Activated gamma-delta T cell treated with Interleukin-2 at 50 U/mL for 16 hours (primary cell): ENCODE results near the gene B3GLCT.
"Not testable (repeated sequence)": the region's sequence is repeated elsewhere in the genome, so short reads cannot be mapped to it uniquely, and the experiment has no call there.

Experiments used
- DNase-seq: peaks from one replicate; pipeline ENCODE4 v3.0.0-alpha.2; 2020

The B3GLCT gene

DNA sequence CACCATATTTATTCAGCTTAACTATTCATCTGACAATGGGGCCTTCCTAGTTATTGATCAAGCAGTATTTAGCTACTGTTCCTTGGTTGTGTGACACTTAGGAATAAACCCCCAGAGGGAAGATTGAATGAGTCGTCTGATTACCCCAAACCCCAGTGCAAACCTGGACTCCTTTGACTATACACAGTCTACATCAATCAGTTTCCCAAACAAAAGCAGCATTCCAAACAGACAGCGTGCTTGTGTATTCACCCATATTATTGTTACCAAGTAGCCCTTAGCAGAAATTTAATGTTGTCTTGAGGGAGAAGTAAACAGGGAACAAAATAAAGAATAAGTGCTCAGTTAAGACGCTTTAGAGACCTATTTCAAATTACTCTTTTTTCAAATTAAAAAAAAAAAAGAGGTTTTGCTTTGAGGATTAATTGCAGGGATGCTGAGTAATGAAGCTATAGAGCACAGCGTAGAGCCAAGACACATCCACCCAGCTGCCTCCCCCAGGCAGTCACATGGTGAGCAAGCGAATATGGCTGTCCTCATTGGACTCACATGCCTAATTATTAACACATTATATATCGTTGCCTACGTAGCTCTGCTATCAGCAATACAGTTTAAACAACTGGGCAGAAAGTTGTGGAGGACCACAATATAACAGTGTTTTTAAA, 14.7 kb upstream of the B3GLCT start:
- no peak for DNase-seq

DNA sequence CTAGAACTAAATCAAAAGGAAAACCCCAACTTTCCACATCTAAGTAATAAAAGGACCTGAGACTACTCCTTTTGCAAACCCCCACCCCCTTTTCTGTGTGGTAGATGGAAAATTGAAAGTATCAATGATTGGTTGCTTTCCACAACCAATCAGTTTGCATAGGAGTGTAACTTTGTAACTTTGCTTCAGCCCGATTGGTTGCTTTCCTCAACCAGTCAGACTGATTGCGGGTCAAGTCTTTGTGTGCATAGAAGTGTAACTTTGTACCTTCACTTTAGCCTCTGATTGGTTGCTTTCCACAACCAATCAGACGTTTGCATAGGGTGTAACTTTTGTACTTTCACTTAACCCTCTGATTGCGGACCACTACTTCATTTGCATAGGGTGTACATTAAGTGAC, 8.0 kb upstream of the B3GLCT start:
- no peak for DNase-seq

DNA sequence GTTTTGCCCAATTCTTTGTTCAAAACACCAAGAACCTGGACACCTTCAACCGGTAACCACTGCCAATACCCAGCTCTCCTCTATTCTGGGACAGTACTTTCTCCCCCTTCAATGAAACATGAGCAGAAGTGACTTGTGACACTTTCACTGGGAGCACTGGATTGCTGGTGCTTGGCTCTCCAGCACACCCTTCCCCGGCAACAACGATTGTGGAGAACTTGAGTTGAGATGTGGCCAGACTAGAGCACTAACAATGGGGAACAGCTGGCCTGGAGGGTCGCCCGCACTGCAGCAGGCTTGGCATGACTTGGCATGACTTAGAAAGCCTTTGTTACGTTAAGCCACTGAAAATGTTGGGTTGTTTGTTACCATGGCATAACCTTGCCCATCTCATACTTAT, 7.5 kb upstream of the B3GLCT start:
- DNase-seq: no peak

DNA sequence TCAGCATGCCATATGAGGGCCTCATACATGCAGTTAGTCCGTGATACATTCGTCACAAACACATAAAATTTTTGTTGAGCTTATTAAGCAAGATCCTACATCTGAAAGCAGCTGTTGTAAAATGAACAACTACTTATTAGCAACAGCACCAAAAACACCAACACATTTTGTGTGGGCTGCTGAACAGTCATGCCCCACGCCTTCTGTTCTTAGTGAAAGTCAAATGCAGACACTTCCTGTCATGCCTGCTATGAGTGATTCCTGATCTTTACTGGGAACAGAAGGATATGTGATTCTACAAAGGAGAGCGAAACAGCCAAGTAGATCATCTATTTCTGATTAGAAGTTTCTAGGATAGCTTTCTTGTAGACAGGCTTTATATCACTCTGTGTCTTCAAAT, 4.2 kb upstream of the B3GLCT start:
- no peak for DNase-seq

DNA sequence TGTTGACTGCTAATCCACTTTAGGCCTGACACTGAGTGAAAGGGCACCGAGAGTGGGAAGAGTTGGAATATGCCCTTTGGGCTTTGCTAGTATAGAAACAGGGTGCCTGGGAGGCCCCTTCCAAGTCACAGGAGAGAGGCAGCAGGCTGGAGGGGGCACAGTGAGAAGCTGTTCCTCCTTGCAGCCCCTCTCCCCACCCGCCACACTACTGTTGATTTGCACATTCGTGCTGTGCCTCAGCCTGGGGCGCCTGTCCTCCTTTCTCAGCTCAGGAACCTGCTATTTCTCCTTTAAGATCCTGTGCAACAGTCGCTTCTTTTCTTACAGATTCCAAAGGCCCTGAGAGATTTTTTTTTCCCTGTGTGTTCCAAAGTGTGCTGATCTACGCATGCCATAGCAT, 2.8 kb upstream of the B3GLCT start:
- no peak for DNase-seq

DNA sequence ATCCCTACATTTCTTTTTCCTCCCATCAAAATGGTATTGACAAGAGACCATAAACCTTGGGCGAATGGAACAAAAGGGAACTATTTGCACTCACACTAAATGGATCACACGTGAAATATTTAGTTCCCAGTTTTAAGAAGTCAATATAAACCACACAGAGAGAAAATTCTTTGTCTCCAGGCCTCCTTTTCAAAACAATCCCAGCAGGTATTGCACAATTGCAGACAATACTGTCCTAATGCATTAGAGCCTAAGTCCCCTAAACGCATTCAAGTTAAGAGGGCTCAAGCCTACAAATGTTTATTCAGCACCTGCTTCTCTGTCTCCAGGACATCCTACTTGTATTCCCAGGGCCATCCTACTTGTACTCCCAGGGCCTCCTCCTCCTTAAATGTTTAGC, 1.3 kb upstream of the B3GLCT start:
- DNase-seq: no peak

DNA sequence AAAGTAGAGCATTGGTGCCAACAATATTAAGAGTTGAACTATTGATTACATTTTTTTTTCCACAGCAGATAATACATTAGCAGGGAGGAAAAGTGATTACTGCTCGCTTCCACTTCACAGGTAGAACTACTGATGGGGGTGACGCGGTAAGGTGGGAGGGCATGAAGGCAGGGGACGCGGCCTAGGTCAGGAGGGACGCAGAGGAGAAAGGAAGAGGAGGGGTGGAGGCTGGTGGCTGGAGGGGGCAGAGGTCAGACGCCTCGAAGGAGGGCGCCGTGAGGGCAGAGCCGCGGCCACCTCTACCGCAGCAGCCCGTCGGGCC, 287 bp upstream of the B3GLCT start:
- DNase-seq: no peak

DNA sequence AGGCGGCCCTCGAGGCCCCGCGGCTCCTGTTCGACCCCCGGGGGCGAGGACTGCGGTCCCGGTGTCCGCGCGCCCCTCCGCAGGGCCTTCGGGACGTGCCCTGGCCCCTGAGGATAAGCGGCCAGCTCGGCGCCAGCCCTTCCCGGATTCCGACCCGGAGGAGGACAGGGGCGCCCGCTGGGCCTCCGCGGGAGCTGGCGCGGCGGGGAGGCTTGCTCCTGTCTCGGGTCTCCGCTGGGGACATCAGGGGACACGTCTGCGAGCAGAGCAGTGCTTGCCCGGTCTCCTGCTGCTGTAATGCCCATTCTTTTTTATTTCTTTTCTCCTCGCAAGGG, 829 bp downstream of the B3GLCT start:
- peak; percentile 39 for DNase-seq

DNA sequence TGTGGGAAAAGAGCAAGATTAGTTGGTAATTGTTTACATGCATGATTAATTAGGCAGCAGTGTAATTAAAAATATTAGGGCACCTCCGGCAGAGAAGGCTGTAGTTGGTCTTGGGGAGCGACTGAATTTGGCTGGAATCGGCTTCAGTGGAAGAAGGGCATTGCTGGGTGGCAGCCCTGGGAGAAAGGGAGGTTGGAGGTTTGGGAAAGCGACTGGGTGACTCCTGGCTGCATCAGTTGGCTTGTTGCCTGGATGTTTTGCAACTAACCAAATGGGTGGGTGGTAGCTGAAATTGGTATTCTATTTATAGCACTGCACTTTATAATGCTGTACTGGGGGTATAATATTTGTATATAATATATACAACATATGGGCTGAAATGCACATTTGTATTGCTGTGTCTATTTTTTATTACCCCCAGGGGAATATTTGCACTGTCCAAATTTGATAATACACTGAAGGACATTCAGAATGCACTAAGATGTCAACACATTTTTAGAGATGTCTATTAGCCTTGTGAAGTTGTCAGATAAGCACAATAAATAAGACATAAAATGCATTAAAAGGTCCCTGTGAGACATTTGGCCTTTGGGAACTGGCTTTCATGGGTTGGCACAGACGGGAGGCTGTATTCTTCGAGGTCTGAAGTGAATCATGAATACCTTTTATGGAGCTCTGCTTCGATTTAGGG, 1.7 kb downstream of the B3GLCT start:
- DNase-seq: no peak

DNA sequence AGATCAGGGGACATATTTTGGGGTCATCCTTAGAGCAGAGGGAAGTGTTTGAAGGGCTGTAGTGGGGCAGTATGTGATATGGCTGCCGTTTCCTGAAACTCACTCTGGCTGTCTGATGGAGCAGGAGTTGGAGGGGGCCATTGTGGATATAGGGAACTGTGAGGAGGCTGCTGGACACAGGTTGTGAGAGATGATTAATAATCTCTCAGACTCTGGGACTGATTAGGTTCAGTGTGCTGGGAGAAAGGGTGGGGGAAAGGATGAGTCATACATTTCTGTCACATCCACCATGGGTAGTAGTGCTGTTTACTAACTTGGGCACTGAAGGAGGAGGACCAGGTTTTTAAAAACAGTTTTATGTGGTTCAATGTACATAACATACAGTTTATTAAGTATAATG, 4.8 kb downstream of the B3GLCT start:
- no peak for DNase-seq

DNA sequence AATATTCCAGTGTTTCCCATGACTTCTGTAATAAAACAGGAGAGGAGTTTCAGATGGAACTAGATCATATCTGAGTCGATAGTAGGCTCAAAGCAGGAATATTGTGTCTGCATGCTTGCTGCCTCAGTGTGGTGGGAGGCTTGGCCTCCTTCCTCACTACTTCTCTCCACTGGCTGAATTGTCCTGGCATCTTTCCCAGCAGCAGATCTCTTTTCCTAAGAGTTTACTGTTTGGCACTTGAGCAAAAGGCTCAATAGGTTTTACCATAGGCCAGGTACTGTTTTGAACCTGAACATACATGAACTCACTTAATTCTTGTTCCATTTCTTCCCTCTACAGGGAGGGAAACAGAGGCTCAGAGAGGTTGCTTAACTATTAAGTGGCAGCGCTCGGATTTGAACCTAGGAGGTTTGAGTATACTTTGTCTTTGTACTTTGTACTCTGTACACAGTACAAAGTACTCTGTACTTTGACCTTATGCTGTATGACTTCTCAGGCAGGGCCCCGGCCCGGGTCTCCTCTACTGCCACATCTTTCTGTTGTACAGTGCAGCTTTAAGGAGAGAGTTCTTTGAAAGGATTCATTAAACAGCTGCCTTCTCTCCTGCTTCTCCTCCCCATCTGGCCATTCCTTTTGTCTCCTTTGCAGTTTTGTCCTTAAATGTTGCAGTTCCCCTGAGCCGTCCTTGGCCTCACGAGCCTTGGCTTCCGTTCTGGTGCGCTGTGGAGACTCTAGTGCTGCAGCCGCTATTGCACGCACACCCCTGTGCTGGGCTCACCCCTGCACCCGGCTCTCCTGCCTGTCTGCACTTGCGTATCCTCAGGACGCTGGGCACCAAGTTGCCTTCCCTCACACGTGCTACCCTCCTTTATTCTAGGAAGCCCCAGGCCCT, 8.1 kb downstream of the B3GLCT start:
- no peak for DNase-seq

DNA sequence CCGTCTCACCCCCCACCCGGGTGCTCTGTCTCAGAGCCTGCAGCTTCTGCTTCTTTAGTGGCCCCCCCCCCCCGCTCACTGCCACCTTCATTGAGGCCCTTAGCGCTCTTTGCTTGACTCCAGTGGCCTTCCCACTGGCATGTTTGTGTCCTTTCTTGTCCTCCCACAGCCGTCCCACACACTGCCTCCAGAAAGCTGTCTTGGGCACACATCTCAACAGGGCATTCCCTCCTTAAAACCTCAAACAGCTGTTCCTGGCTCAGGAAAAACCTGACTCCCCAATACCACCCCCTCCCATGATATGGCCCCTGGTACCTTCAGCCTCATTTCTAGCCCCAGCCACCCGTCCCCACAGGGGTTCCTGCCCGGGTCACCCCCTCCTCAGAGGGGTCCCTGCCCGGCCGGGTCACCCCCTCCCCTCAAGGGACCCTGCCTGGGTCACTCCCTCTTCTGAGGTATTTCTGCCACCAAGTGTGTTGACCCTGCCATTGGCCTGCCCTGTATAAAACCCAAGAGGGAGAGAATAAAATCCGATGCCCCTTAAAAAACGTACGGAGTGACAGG, 8.9 kb downstream of the B3GLCT start:
- DNase-seq: no peak

DNA sequence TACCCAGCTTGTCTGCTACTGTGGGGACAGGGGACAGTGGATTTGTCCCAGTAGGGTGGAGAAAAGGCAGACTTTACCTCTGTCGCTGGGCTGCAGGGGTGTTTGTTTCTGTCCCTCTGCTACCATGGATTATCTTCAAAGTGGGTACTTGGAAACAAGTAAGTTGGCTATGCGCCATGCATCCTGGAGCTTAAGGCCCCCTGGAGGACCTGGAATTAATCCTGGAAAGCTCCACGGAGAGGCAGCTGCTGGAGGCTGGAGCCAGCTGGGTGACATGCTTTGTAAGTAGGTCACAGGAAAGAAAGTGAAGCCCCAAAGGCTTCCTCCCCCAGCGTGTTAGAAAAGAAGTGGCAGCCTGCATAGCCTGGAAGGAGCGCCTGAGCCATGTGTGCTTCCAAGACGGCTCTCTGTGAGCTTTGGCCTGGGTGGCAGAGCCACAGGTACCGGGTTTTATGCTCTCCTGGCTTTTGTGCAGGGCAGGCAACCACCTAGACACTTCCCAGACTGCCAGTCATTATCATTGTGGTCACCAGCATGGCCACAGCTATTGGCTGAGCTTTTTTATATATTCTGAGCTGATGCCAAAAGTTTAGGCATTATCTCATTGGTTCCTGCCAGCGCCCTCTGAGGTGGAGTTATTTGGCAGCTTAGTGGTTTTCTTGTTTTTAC, 9.5 kb downstream of the B3GLCT start:
- DNase-seq: no peak

DNA sequence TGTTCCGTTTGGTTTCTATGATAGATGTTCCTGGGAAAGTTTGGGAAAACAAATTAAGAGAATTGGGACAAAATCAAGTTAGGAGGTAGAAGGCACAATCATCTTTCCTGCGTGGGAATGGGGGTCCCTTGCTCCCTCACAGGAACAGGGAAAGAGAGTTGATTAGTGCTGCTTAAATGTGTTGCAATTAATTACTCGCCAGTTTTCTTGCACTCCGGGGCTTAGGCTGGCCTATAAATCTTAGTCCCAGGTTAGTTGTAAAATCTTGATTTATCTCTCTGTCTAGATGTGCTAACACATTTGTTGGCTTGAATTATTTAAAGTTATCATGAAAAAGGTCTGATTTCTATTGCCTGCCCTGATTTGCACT, 10.1 kb downstream of the B3GLCT start:
- DNase-seq: no peak

DNA sequence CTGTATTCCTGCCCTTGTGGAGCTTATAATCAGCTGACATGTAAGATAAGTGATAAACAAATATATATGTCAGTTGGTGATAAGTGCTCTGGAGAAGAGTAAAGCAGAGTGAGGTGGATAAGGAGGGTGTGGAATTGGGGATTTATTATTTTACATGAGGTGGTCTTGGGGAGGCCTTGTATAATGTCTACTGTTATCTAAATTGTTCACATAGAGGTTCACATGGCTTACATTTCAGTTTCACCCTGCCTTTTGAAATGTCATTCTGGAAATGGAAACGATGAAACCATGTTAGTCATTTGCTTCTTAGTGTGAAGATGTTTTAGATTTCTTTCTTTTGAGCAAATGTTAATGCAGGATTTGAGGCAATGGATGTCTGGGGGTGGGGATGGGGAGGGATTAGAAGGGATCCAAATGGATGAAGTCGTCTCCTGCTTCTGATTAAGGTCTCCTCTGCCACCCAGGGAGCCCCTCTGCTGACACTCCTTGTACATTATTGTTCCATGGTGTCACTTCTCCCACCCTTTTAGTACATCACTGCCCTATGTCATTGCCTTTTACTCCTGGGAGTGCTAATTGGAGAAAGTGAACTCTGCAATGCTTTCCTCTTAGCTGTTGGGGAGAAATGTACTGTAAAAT, 14.0 kb downstream of the B3GLCT start:
- no peak for DNase-seq

DNA sequence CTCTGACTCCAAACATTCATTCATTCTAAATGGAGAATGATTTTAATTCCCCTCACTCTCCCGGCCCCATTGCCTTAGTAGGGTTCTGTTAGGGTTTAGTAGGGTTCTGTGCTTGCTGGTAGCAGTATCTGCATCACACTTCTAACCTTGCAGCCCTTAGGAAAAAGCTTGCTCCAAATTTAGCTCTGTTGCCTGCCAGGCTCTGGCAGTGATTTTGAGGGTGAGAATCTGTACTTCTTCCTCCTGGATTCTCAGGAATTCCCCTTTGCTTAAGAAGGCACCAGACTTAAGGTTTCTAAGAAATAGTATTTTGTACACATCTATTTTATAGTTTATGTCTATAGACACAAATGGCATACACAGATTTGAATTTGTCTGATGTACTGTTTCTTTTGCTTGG, 14.7 kb downstream of the B3GLCT start:
- no peak for DNase-seq

DNA sequence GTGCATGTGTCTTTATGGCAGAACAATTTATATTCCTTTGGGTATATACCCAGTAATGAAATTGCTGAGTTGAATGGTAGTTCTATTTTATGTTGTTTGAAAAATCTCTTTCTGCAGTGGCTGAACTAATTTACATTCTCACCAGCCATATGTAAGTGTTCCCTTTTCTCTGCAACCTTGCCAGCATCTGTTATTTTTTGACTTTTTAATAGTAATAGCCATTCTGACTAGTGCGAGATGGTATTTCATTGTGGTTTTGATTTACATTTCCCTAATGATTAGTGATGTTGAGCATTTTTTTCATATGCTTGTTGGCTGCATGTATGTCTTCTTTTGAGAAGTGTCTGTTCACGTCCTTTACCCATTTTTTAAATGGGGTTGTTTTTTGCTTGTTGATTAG, 17.1 kb downstream of the B3GLCT start:
- DNase-seq: not testable (repeated sequence)

DNA sequence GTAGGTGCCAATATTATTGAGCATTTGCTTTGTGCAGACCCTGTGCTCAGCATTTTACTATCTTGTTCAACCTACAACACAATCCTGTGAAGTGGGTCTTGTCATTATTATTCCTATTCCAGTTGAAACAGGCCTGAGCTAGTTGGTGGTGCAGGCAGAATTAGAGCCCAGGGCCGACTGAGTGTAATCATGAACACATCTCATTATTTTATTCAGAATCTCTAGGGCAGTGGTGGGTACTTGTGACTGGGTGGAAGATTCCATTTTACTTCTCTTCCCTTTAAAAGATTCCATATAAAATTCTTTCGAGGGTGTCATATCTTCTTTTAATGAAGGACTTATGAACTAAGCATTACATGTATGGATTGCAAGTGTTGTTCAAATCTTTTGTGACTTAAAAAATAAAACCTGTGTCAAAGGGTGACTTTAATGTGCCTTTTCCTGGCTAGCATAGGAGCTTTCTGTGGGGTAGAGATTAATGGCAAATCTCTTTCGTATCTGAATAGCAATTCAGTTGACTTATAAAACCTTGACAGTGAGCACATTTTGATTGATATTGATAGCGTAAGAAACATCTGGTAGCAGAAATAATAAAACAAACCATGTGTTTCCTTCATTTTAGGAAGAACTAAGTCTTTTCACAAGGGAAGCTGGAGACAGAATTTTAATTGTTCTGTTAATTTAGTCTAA, 20.3 kb downstream of the B3GLCT start:
- DNase-seq: no peak

DNA sequence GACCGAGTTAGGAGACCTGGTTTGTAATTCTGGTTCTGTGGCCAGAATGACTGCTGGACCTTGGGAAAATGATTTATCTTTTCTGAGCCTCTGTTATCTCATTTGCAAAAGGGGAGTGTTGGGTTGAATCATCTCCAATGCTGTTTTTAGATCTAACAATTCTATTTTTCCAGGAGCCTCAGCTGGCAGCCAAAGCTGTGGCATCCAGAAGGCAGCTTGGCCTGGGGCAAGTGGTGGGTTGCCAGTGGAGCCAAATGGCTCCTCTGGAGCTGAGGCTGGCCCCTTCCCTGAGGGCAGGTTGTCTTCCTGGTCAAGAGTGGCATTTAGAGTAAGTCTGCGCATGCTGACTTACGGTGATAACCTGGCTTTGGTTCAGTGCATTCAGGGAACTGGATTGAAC, 21.3 kb downstream of the B3GLCT start:
- no peak for DNase-seq

DNA sequence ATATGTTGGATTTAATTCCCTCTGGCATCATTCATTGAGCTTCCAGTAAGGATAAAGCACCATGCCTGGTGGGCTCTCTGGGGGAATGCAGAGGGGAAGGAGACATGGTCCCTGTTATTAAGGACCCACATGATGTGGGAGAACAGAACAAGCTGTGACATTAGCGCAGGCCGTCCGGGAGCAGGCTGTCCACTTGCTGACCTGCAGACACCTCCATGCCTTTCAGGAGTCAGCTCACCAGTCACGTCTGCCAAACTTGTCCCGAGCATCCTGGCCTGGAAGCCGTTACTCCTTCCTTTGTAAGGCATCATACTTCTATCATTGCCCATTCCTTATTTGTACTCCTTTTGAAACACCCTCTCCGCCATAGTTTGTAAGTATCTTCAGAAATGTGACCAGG, 23.4 kb downstream of the B3GLCT start:
- DNase-seq: no peak

DNA sequence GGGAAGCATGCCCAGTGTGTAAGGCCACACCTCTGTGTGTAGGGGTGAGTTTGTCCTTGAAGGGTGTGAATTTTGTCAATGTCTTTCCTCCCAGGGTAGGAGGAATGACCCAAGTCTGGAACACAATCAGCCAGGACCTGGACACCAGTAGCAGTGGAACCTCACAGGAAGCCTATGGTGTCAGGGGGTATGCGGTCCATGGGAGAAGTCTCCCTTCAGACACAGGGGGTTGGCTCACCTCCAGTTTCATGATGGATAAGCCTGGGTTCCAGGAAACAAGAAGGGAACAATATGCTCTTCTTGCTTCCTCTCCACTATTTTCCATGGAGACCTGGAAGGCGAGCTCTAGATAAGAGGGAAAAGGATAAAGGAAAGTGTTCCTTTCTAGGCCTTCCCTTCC, 23.9 kb downstream of the B3GLCT start:
- no peak for DNase-seq

DNA sequence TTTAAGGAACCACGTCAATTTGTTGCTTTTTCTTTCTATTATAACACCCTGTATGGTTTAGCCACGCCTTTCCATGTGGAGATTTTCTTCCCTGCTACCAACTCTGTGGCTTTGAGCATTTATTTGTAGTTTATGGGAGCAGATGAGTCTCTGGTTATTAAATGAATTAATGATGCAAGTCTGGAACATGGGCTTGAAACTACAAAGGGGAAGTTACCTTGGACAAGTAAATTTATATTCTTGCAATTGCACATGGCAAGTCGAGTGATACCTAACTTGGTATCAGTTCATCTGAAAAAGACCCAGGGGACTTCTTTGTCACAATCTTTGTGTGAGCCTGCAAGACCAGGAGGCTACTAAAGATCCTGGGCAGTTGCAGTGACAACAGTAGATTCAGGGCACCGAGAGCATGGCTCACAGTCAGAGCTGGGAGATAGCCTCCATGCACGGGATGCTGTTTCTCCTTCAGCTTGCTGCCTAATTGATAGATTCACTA, 24.4 kb downstream of the B3GLCT start:
- DNase-seq: no peak
